Measurements from ENCODE around the gene ALAD. TPM values are rescaled to one million over a fixed set of nuclear protein-coding genes. Genes with fewer than 3 reads are reported as not detected.

ALAD gene
- total RNA-seq, 1 donor from 2014 or later: 24.3 TPM

- Mint-ChIP-seq H3K36me3 (ENCODE audit: low read depth) (no peaks in the 10 kb centered on the region), H3K4me3 (no peak overlapping the region), H3K9me3 (no peaks in the 10 kb centered on the region), H3K4me1 (peaks cover 12% of the 10 kb centered on the region), H3K27me3 (no peaks in the 10 kb centered on the region), H3K27ac (no peak overlapping the region)
- ChIA-PET CTCF (no interaction called here), POLR2A (no interaction called here)
- DNase-seq: no peak
- no peak for TF ChIP-seq CTCF (IDR thresholded peaks at IDR 0.05)
- intact Hi-C loops (cut with micrococcal nuclease): no loop called here
- ATAC-seq (ENCODE audit: low read depth): no peak
These were observed 55.9 kb downstream of the ALAD start for GRCh38 chr9:113345190-113345589.

- Mint-ChIP-seq H3K4me1 (peaks cover 11% of the 10 kb centered on the region), H3K4me3 (no peak overlapping the region), H3K27me3 (peaks cover 2% of the 10 kb centered on the region), H3K9me3 (no peaks in the 10 kb centered on the region), H3K36me3 (ENCODE audit: low read depth) (no peaks in the 10 kb centered on the region), H3K27ac (no peak overlapping the region)
- ChIA-PET POLR2A (no interaction called here), CTCF (no interaction called here)
- no peak for TF ChIP-seq CTCF (IDR thresholded peaks at IDR 0.05)
- DNase-seq (no peak), ATAC-seq (ENCODE audit: low read depth) (no peak)
- intact Hi-C loops (cut with micrococcal nuclease): loop anchor here (5.0 kb wide), 1 partner anchor 191 kb away; the partner anchor contains the start of gene SLC31A2
These were observed 57.3 kb downstream of the ALAD start for GRCh38 chr9:113343732-113344231.

- no peaks in the 10 kb centered on the region for H3K36me3 Mint-ChIP-seq (ENCODE audit: low read depth)
- no peak for TF ChIP-seq CTCF (IDR thresholded peaks at IDR 0.05)
- H3K9me3 Mint-ChIP-seq: no peaks in the 10 kb centered on the region
- peaks cover 11% of the 10 kb centered on the region for H3K4me1 Mint-ChIP-seq
- peaks cover 3% of the 10 kb centered on the region for H3K27me3 Mint-ChIP-seq
- POLR2A ChIA-PET: interaction anchor here (1.0 to 2.5 kb wide), 2 partner anchors 34 to 68 kb away, joined by 3 to 11 read pairs; partner anchors contain the start of genes C9orf43, HDHD3 and POLE3
- ATAC-seq (ENCODE audit: low read depth) (no peak), DNase-seq (no peak)
- CTCF ChIA-PET: no interaction called here
- intact Hi-C loops (cut with micrococcal nuclease): loop anchor here (2.0 to 5.0 kb wide), 2 partner anchors 190 to 239 kb away; partner anchors contain the start of gene SLC31A2
- H3K27ac Mint-ChIP-seq: no peak overlapping the region
- H3K4me3 Mint-ChIP-seq: peak overlapping the region; percentile 36
These were observed 59.2 kb downstream of the ALAD start for GRCh38 chr9:113341712-113342410.

GRCh38 chr9:113340011-113340699 is 60.9 kb downstream of the ALAD start, which contains the start of gene WDR31:
Gene WDR31, minus strand, starts transcription at chr9:113340275. Its CDS starts 8,253 bp downstream, at chr9:113332022.
- DNase-seq: peak; percentile 78
- CTCF ChIA-PET: interaction anchor here (1.4 to 1.6 kb wide), 2 partner anchors 11 to 65 kb away, joined by 4 to 7 read pairs; partner anchors contain the start of genes CDC26 and PRPF4

More at GRCh38 chr9:113340011-113340699, 60.9 kb downstream of the ALAD start, which contains the start of gene WDR31:
- Mint-ChIP-seq H3K27me3 (peaks cover 3% of the 10 kb centered on the region), H3K36me3 (ENCODE audit: low read depth) (no peaks in the 10 kb centered on the region), H3K4me3 (peak within 1 kb of the TSS; percentile 84), H3K9me3 (no peaks in the 10 kb centered on the region), H3K27ac (peak within 1 kb of the TSS; percentile 74), H3K4me1 (peaks cover 11% of the 10 kb centered on the region)
- POLR2A ChIA-PET: interaction anchor here (0.7 to 2.5 kb wide), 11 partner anchors 10 to 1709 kb away, joined by 3 to 24 read pairs (median 3); partner anchors contain the start of genes ALAD, BSPRY, C9orf43 and CDC26
- intact Hi-C loops (cut with micrococcal nuclease): loop anchor here (1.0 to 5.0 kb wide), 7 partner anchors 10 to 241 kb away; partner anchors contain the start of genes ALAD, C9orf43, CDC26 and HDHD3
- peak; percentile 98 for ATAC-seq (ENCODE audit: low read depth)
- no peak for TF ChIP-seq CTCF (IDR thresholded peaks at IDR 0.05)

All from activated B cell treated with CpG ODN at 0.5 μM for 24 hours (primary cell).